Smooth muscle cell (in vitro differentiated cells): ENCODE data around the gene CLTB. TPM values are rescaled to one million over a fixed set of nuclear protein-coding genes. Genes with fewer than 3 reads are reported as not detected.

Experiments used
- DNase-seq: peaks from one replicate; lab custom pipeline; 2025; ENCODE audit not compliant: unreplicated experiment; lab: John Stamatoyannopoulos, UW
- H2AFZ ChIP-seq: fragments of 200-600 bp; sonication (generic); 2 replicates; pipeline ENCODE4 v1.6.0; 2016; ENCODE audit warnings: antibody characterized with exemption, low read depth, mild to moderate bottlenecking
- H3F3A ChIP-seq: fragments of 200-600 bp; sonication (generic); 2 replicates; pipeline ENCODE4 v1.6.0; 2017; ENCODE audit warnings: antibody characterized with exemption, low read depth
- H3K27ac ChIP-seq: fragments of 200-600 bp; sonication (generic); 2 replicates; pipeline ENCODE4 v1.5.1; 2016; ENCODE audit warnings: low read depth, mild to moderate bottlenecking
- H3K27me3 ChIP-seq: fragments of 200-600 bp; sonication (generic); 2 replicates; pipeline ENCODE4 v1.6.1; 2016; ENCODE audit warnings: low read depth, mild to moderate bottlenecking
- H3K36me3 ChIP-seq: fragments of 200-600 bp; sonication (generic); 2 replicates; pipeline ENCODE4 v1.5.1; 2016; ENCODE audit warnings: low read depth
- H3K4me1 ChIP-seq: fragments of 200-600 bp; sonication (generic); 2 replicates; pipeline ENCODE4 v1.5.1; 2016; ENCODE audit warnings: low read depth
- H3K4me2 ChIP-seq: fragments of 200-600 bp; sonication (generic); 2 replicates; pipeline ENCODE4 v1.6.0; 2016; ENCODE audit warnings: mild to moderate bottlenecking
- H3K4me3 ChIP-seq: fragments of 200-600 bp; sonication (generic); 2 replicates; pipeline ENCODE4 v1.5.1; 2016; ENCODE audit warnings: mild to moderate bottlenecking
- H3K79me2 ChIP-seq: fragments of 200-600 bp; sonication (generic); 2 replicates; pipeline ENCODE4 v1.6.0; 2016; ENCODE audit warnings: low read depth, mild to moderate bottlenecking
- H3K9ac ChIP-seq: fragments of 200-600 bp; sonication (generic); 2 replicates; pipeline ENCODE4 v1.6.0; 2016; ENCODE audit warnings: low read depth
- H3K9me3 ChIP-seq: fragments of 200-600 bp; sonication (generic); replicated peaks from 2 replicates; pipeline ENCODE4 v1.5.1; 2016; ENCODE audit warnings: low read depth
- H4K20me1 ChIP-seq: fragments of 200-600 bp; sonication (generic); 2 replicates; pipeline ENCODE4 v1.6.0; 2016; ENCODE audit warnings: low read depth
- WGBS: methylation state at CpG from one replicate; pipeline ENCODE4 v1.1.7; 2016; ENCODE audit warnings: low lambda C conversion rate; 5-methylcytosine and 5-hydroxymethylcytosine counted together
- microRNA counts: library from miRNA; unstranded; fragments of <30 nt; microRNA quantifications from one replicate; lab custom pipeline; 2016
- microRNA-seq: library from miRNA; unstranded; fragments of <30 nt; microRNA quantifications from one replicate; pipeline ENCODE4, GENCODE V29; 2016; ENCODE audit warnings: borderline number of aligned reads
- polyA plus RNA-seq: library from polyadenylated mRNA; unstranded; fragments of >200 nt; fragmentation: Nextera tagmentation; extraction: Ambion mirVana; gene quantifications from 2 replicates; pipeline ENCODE4 v1.2.1, GENCODE V29; 2016
- small RNA-seq: library from RNA; depleted of rRNA; stranded (forward); fragments of <200 nt; gene quantifications from one replicate; pipeline ENCODE3, GENCODE V24; 2014
- total RNA-seq: library from RNA; depleted of rRNA; stranded (reverse); fragments of >200 nt; gene quantifications from 2 replicates; pipeline ENCODE4 v1.2.3, GENCODE V29; 2014
- TF ChIP-seq, protein P1 (sequence below): fragments of 200-600 bp; sonication (generic); IDR thresholded peaks from 2 replicates; pipeline ENCODE4 v1.5.1; 2017; ENCODE audit warnings: borderline replicate concordance, mild to moderate bottlenecking, antibody characterized with exemption; ENCODE audit not compliant: insufficient read depth, poor library complexity, severe bottlenecking

Gene CLTB
- total and polyA plus RNA-seq, 2 experiments from 2014 or later: 107 to 125 TPM

DNA sequence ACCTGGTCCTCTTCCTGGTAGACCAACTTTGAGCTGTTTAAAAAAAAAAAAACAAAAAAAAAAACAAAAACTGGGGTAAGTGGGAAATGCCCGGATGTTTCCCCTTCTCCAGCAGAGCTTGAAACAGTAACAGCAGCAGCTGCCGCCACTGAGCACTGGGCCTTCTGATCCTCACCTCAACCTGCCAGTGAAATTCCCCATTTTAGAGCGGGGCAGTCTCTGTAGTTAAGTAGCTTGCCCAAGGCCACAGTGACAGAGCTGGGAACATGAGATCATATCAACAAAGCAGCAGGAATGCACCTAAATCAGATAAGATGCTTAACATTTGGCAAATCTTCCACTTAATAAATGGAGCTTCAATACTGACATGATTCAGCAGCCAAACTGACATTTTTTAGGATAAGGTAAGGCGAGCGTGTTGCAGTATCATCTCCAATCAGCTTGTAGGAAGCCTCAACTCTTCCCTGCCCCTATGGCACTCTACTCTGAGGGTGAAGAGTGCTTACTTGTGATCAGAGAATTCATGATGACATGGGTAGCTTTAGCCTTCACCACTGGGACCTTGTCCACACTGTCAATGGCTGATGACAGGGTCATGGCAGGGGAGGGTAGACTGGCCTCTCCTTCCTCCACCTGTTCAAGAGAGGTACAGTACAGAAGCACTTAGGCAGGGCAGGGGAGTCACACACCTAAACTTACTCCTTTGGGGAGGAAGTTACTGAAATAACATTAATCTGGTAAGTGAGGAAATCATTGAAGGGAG lies 64.0 kb downstream of the CLTB start:
- H3K4me3 ChIP-seq: no peak overlapping the region
- no peaks in the 10 kb centered on the region for H3F3A ChIP-seq
- 74% methylated on average over 5 of the region's 5 CpGs for WGBS
- TF ChIP-seq, protein P1, sequence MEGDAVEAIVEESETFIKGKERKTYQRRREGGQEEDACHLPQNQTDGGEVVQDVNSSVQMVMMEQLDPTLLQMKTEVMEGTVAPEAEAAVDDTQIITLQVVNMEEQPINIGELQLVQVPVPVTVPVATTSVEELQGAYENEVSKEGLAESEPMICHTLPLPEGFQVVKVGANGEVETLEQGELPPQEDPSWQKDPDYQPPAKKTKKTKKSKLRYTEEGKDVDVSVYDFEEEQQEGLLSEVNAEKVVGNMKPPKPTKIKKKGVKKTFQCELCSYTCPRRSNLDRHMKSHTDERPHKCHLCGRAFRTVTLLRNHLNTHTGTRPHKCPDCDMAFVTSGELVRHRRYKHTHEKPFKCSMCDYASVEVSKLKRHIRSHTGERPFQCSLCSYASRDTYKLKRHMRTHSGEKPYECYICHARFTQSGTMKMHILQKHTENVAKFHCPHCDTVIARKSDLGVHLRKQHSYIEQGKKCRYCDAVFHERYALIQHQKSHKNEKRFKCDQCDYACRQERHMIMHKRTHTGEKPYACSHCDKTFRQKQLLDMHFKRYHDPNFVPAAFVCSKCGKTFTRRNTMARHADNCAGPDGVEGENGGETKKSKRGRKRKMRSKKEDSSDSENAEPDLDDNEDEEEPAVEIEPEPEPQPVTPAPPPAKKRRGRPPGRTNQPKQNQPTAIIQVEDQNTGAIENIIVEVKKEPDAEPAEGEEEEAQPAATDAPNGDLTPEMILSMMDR: no peak
- H3K4me1 ChIP-seq: no peaks in the 10 kb centered on the region
- H3K79me2 ChIP-seq: peaks cover 45% of the 10 kb centered on the region
- H3K4me2 ChIP-seq: no peak overlapping the region
- no peak overlapping the region for H2AFZ ChIP-seq
- H3K9me3 ChIP-seq: no peaks in the 10 kb centered on the region
- no peak overlapping the region for H3K9ac ChIP-seq
- H3K27me3 ChIP-seq: no peaks in the 10 kb centered on the region
- H3K36me3 ChIP-seq: peaks cover 4% of the 10 kb centered on the region
- H4K20me1 ChIP-seq: peaks cover 88% of the 10 kb centered on the region
- no peak for DNase-seq
- peak overlapping the region; percentile 7 for H3K27ac ChIP-seq

- H3K4me3 ChIP-seq: no peak overlapping the region
- H3K4me1 ChIP-seq: no peaks in the 10 kb centered on the region
- no peak overlapping the region for H3K9ac ChIP-seq
- DNase-seq: no peak
- TF ChIP-seq, protein P1: no peak
- peaks cover 7% of the 10 kb centered on the region for H3K36me3 ChIP-seq
- no peaks in the 10 kb centered on the region for H3K27me3 ChIP-seq
- H3K4me2 ChIP-seq: no peak overlapping the region
- H2AFZ ChIP-seq: no peak overlapping the region
- peaks cover 28% of the 10 kb centered on the region for H3K79me2 ChIP-seq
- H3K27ac ChIP-seq: no peak overlapping the region
- no peaks in the 10 kb centered on the region for H3F3A ChIP-seq
- 98% methylated on average over 8 of the region's 8 CpGs for WGBS
- H4K20me1 ChIP-seq: peaks cover 70% of the 10 kb centered on the region
- H3K9me3 ChIP-seq: no peaks in the 10 kb centered on the region
Observed at GRCh38 chr5:176350416-176350815, 65.9 kb downstream of the CLTB start.

- Histone ChIP-seq H3K4me1 (no peaks in the 10 kb centered on the region), H3K4me3 (no peak overlapping the region), H2AFZ (no peak overlapping the region), H3K9me3 (no peaks in the 10 kb centered on the region), H3K4me2 (no peak overlapping the region), H3K9ac (no peak overlapping the region), H3K79me2 (no peaks in the 10 kb centered on the region), H3K36me3 (peaks cover 7% of the 10 kb centered on the region), H3K27me3 (no peaks in the 10 kb centered on the region), H3F3A (no peaks in the 10 kb centered on the region), H4K20me1 (no peaks in the 10 kb centered on the region), H3K27ac (no peak overlapping the region)
- TF ChIP-seq, protein P1: no peak
- 98% methylated on average over 2 of the region's 2 CpGs for WGBS
- no peak for DNase-seq
Observed at GRCh38 chr5:176342766-176343458, 73.4 kb downstream of the CLTB start.

MicroRNA genes within 50 kb of the gene (microRNA counts, 767-probe panel; counts per million panel counts)
- microRNA hsa-miR-1271-5p (lab: Ali Mortazavi, UCI): 183 counts per million

Small RNA genes lying within 50 kb of the gene (microRNA-seq; reads per million reads assigned to microRNA genes)
- gene MIR1271: 11.7 reads per million, percentile 16 among the genes with 10 or more reads in this experiment

Small RNA genes lying within 50 kb of the gene (small RNA-seq; reads per million reads assigned to genes)
- gene AC010297.1 (not detected), gene MIR1271 (2.5 reads per million, percentile 48 among the genes with 10 or more reads in this experiment)

Other genes starting within 250 kb of the CLTB start
- gene SIMC1, start 178.1 kb downstream of the CLTB start, total RNA-seq: 11.6 and 16.3 TPM in 2 replicates
- 12.9 and 15.3 TPM in 2 replicates for gene SIMC1, start 178.1 kb downstream of the CLTB start, polyA plus RNA-seq
- 71.6 and 84.2 TPM in 2 replicates for gene KIAA1191, start 54.8 kb downstream of the CLTB start, total RNA-seq
- gene KIAA1191, start 54.8 kb downstream of the CLTB start, polyA plus RNA-seq: 74.6 and 80.3 TPM in 2 replicates
- gene ARL10, start 51.1 kb downstream of the CLTB start, total RNA-seq: 9.5 and 10.7 TPM in 2 replicates
- gene ARL10, start 51.1 kb downstream of the CLTB start, polyA plus RNA-seq: 5.4 and 5.6 TPM in 2 replicates
- 10.7 and 17.2 TPM in 2 replicates for gene NOP16, start 27.9 kb downstream of the CLTB start, total RNA-seq
- gene NOP16, start 27.9 kb downstream of the CLTB start, polyA plus RNA-seq: 27.9 and 52.4 TPM in 2 replicates
- gene HIGD2A, start 27.8 kb downstream of the CLTB start, total RNA-seq: 94.5 and 108 TPM in 2 replicates
- 135 and 140 TPM in 2 replicates for gene HIGD2A, start 27.8 kb downstream of the CLTB start, polyA plus RNA-seq
- 51.3 and 59.3 TPM in 2 replicates for gene FAF2, start 31.8 kb upstream of the CLTB start, total RNA-seq
- gene FAF2, start 31.8 kb upstream of the CLTB start, polyA plus RNA-seq: 38.2 and 38.3 TPM in 2 replicates
- gene RNF44, start 120.9 kb upstream of the CLTB start, total RNA-seq: 5.7 and 9.0 TPM in 2 replicates
- 6.8 and 8.9 TPM in 2 replicates for gene RNF44, start 120.9 kb upstream of the CLTB start, polyA plus RNA-seq
- 0.09 and 0.13 TPM in 2 replicates for gene CDHR2, start 132.8 kb upstream of the CLTB start, total RNA-seq
- gene CDHR2, start 132.8 kb upstream of the CLTB start, polyA plus RNA-seq: 0.08 TPM in 1 of 2 replicates, not detected in the other
- 0.63 and 3.6 TPM in 2 replicates for gene GPRIN1, start 193.6 kb upstream of the CLTB start, total RNA-seq
- 2.1 and 5.0 TPM in 2 replicates for gene GPRIN1, start 193.6 kb upstream of the CLTB start, polyA plus RNA-seq
- gene SNCB, start 214.0 kb upstream of the CLTB start, total RNA-seq: 0.45 TPM in 1 of 2 replicates, not detected in the other
- 0.55 and 0.71 TPM in 2 replicates for gene SNCB, start 214.0 kb upstream of the CLTB start, polyA plus RNA-seq
- not detected in 2 replicates for gene EIF4E1B, start 214.1 kb upstream of the CLTB start, total RNA-seq
- not detected in 2 replicates for gene EIF4E1B, start 214.1 kb upstream of the CLTB start, polyA plus RNA-seq
- gene TSPAN17, start 230.9 kb upstream of the CLTB start, total RNA-seq: 31.0 and 35.9 TPM in 2 replicates
- gene TSPAN17, start 230.9 kb upstream of the CLTB start, polyA plus RNA-seq: 29.7 and 34.4 TPM in 2 replicates